NK-92 treated with Interleukin-12 subunit alpha and Interleukin-12 subunit beta, amount 100 ng/mL, for 24 hours (cell line): ENCODE results near the gene KANSL1.

Experiments
- DNase-seq: peaks from one replicate; lab custom pipeline; 2025; lab: John Stamatoyannopoulos, UW

KANSL1 gene

DNA sequence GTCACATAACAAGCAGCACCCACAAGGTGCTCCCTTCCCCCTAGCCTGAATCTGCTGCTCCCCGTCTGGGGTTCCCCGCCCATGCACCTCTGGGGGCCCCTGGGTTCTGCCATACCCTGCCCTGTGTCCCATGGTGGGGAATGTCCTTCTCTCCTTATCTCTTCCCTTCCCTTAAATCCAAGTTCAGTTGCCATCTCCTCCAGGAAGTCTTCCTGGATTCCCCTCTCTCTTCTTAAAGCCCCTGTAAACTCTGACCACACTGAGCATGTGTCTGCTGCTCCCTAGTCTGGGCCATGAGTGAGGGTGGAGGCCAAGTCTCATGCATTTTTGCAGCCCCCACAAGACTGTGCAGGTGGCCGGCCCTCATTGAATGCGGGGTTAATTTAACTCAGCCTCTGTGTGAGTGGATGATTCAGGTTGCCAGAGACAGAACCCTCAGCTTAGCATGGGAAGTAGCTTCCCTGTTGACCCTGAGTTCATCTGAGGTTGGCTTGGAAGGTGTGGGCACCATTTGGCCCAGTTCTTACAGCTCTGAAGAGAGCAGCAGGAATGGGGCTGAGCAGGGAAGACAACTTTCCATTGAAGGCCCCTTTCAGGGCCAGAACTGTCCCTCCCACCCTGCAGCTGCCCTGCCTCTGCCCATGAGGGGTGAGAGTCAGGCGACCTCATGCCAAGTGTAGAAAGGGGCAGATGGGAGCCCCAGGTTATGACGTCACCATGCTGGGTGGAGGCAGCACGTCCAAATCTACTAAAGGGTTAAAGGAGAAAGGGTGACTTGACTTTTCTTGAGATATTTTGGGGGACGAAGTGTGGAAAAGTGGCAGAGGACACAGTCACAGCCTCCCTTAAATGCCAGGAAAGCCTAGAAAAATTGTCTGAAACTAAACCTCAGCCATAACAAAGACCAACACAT lies 194.0 kb downstream of the KANSL1 start, which contains the start of gene STH:
STH (plus strand) TSS at position 264 of the 913 bp plus-strand sequence; CDS start at position 294, 30 bp downstream.
- no peak for DNase-seq

DNA sequence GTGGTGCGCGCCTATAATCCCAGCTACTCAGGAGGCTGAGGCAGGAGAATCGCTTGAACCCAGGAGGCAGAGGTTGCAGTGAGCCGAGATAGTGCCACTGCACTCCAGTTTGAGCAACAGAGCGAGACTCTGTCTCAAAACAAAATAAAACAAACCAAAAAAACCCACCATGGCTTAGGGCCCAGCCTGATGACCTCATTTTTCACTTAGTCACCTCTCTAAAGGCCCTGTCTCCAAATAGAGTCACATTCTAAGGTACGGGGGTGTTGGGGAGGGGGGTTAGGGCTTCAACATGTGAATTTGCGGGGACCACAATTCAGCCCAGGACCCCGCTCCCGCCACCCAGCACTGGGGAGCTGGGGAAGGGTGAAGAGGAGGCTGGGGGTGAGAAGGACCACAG lies 195.6 kb downstream of the KANSL1 start:
- no peak for DNase-seq

DNA sequence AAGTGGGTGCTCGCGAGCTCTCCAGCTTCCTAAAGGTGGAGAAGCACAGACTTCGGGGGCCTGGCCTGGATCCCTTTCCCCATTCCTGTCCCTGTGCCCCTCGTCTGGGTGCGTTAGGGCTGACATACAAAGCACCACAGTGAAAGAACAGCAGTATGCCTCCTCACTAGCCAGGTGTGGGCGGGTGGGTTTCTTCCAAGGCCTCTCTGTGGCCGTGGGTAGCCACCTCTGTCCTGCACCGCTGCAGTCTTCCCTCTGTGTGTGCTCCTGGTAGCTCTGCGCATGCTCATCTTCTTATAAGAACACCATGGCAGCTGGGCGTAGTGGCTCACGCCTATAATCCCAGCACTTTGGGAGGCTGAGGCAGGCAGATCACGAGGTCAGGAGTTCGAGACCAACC lies 196.1 kb downstream of the KANSL1 start:
- no peak for DNase-seq

DNA sequence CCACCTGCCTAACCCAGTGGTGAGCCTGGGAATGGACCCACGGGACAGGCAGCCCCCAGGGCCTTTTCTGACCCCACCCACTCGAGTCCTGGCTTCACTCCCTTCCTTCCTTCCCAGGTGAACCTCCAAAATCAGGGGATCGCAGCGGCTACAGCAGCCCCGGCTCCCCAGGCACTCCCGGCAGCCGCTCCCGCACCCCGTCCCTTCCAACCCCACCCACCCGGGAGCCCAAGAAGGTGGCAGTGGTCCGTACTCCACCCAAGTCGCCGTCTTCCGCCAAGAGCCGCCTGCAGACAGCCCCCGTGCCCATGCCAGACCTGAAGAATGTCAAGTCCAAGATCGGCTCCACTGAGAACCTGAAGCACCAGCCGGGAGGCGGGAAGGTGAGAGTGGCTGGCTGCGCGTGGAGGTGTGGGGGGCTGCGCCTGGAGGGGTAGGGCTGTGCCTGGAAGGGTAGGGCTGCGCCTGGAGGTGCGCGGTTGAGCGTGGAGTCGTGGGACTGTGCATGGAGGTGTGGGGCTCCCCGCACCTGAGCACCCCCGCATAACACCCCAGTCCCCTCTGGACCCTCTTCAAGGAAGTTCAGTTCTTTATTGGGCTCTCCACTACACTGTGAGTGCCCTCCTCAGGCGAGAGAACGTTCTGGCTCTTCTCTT lies 196.8 kb downstream of the KANSL1 start:
- no peak for DNase-seq

DNA sequence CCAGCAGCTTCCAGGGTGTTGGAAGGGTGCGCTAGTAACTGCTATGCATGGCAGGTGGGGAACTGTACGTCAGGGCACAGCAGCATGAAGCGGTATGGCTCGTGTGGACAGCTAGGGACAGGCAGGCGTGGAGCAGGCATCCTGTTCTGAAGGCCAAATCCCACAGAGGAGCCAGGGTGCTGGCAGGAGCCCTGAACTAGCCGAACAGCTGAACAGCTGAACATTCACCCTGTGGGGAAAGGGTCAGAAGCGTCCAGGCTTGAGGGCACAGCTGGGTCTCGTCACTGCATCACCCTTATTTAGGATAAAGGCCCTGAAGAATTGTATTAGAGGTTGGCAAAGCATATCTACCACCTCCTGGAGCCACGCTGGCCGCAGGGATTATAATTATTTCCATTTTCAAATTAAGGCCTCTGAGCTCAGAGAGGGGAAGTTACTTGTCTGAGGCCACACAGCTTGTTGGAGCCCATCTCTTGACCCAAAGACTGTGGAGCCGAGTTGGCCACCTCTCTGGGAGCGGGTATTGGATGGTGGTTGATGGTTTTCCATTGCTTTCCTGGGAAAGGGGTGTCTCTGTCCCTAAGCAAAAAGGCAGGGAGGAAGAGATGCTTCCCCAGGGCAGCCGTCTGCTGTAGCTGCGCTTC lies 197.5 kb downstream of the KANSL1 start:
- DNase-seq, result no peak

DNA sequence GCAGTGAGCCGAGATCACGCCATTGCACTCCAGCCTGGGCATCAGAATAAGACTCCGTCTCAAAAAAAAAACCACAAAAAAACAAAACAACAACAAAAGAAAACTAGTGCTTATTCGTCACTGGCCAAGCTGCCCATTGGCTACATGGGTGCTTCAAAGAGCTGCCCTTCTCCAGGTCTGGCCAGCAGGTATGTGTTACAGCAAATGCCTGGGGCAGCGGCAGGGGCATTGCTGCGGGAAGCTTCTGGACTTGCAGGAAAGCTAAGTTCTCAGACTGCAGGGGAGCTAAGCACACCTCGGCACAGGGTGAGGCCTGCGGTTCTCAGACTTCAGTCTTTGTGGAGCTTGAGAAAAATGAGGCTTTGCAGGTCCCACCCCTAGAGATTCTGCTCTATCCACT lies 198.2 kb downstream of the KANSL1 start:
- no peak for DNase-seq

DNA sequence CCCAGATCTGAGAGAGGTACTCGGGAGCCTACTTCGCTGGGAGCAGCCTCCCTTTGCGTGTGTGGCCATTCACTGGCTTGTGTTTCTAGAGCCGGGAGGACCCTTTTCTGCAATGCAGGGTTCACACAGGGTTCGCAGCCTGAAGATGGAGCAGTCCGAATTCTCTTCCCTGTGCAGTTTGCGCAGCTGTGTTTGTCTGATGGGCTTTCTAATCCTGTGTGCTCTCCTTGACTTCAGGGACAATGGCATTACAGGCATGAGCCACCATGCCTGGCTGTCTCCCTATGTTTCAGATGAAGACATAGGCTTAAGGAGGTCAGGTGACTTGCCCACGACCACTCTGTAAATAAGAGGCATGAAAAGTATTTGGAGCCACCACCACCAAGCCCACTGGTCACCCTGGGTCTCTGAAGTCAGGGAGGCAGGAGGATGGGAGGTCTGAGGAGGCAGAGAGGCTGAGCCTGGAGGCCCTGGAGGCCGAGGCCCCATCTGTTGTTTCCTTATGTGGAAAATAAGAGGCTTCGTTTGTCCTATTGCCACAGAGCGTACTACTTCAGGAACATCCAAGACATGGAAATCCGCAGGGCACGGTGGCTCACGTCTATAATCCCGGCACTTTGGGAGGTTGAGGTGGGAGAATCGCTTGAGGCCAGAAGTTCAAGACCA lies 199.1 kb downstream of the KANSL1 start:
- DNase-seq, result no peak

DNA sequence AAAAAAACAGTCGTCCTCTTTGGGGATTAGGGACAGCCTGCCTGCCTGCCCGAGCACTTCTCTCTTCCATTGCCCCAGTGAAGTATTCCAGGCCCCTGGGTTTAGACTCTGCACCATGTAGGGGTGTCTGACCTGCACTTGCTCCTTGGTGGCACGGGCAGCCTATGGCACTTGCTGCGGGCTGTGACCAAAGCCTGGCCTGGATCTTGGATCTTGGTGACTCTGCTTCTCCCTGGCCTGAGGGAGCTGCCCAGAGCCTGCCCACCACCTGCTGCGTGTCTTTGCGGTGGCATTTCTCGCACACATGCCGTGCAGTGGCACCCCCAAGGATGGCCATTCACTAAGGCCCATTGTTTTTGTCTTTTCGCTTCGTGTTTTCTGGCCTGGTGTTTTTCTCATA lies 200.3 kb downstream of the KANSL1 start:
- no peak for DNase-seq

DNA sequence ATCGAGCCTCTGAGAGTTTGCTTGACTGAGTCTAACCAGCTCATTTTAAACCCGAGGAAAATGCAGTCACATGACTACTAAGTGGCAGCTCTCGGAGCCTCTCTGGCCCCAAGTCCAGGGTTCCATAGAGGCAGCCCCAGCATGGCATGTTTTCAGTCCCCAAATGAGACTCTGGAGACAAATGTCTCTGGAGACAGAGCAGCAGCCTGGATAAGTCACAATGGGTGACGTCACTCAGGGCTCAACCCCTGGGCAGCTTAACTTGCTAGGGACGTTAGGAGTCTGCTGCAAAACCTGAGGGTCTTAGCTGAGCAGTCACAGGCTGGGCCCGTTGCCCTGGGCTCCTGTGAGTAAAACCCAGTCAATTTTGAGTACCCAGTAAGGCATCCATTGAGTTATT lies 201.1 kb downstream of the KANSL1 start:
- no peak for DNase-seq

DNA sequence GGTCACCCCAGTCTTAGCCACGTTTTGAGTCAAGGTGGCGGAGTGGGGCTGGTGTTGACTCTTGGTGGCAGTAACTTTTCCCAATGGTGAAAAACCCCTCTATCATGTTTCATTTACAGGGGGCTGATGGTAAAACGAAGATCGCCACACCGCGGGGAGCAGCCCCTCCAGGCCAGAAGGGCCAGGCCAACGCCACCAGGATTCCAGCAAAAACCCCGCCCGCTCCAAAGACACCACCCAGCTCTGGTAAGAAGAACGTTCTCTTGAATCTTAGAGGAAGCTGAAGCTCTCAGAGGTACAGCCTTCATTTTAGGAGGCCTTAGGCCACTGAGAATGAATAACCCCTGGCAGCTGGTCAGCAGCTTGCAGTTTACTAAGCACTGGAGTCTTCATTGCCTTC lies 201.9 kb downstream of the KANSL1 start:
- DNase-seq, result no peak

DNA sequence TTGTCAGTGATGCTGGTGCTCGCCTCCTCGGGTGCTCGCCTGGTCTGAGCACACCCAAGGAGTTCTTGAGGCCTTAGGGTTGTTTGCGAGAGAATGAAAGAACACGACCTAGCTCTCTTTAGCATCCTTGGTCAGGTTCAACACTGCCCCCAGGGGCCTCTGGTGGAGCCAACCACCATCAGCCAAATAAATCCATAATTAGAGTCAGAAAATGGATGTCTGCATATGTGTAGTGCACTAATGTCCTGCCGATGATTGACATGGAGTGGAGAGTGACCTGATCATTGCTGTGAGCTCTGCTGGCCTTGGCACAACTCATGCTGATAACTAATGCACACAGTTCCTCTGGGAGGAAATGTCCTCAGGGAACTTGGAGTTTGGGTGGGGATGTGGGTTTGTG lies 202.3 kb downstream of the KANSL1 start:
- no peak for DNase-seq

DNA sequence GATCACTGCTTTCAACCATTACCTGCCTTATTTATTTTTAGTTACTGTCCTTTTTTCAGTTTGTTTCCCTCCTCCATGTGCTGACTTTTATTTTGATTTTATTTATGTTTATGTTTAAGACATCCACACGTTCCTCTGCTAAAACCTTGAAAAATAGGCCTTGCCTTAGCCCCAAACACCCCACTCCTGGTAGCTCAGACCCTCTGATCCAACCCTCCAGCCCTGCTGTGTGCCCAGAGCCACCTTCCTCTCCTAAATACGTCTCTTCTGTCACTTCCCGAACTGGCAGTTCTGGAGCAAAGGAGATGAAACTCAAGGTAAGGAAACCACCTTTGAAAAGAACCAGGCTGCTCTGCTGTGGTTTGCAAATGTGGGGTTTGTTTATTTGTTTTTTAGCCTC lies 203.5 kb downstream of the KANSL1 start:
- DNase-seq, result no peak

DNA sequence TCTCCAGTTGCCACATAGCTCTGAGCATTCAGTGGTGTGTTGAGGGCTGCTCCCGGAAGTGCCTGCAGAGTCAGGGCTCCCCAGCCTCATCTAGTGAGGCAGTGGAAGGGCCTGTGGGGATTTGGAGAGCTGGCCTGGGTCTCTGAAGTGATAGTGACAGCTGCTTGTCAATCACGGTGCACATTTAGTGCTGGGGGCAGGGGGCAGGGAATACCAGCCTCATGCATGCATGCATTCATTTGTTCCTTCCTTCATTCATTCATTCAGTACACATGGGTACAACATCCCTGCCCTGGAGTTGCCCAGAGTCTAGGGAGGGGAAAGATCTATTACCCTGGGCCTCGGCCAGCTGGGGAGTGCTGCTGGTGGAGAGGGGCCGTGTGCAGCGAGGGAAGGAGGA lies 205.5 kb downstream of the KANSL1 start:
- DNase-seq, result no peak

DNA sequence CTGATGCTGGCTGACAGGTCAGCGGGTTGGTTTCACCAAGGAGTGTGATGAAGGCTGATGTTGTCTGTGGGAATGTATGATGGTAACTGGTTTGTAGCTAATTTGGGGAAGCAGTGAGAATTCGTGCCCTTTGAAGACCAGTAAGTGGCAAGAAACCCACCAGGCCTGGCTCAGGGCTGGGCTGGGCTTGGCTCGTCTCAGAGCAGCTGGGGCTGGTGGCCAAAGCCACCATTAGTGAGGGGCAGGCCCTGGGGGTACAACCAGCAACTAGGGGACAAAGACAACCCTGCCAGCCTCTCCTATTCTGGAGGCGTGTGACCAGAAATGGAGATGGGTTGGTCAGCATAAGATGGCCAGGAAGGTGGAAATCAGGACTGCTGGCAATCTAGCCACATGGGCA lies 207.2 kb downstream of the KANSL1 start:
- DNase-seq, result no peak

DNA sequence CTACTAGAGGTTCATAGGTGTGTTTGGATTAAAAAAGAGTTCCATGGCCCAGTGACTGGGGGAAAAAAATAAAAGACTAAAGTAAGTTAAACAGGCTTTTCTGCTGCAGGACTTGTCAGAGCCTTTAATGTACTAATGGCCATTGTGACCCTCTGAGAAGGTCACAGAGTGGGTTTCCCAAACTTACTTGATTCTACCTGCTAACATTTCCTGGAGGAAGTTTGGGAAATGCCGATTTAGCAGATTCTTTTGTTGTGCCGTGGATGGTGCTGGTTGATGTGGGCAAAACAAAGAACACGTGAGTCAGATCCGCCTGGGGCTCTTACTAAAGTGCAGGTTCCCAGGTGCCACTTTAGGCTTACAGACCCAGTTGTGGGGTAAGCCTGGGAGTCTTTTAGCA lies 207.8 kb downstream of the KANSL1 start:
- no peak for DNase-seq

DNA sequence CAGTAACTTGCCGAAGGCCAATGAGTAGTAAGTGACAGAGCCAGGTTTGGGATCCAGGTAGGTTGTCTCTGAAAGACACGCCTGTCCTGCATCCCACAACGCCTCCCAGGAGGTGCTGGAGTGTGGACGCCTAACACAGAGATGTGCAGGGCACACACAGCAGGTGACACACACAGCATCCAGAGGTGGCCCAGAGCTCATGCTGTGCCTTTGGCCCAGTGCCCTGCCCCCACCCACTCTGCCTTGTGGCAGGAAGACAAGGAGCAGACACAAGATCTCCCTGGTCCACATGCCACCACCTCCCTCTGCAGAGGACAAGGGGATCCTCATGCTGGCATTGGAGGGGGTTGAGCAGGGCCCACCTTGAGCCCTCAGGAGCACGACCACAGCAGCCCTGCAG lies 208.9 kb downstream of the KANSL1 start:
- DNase-seq, result no peak

DNA sequence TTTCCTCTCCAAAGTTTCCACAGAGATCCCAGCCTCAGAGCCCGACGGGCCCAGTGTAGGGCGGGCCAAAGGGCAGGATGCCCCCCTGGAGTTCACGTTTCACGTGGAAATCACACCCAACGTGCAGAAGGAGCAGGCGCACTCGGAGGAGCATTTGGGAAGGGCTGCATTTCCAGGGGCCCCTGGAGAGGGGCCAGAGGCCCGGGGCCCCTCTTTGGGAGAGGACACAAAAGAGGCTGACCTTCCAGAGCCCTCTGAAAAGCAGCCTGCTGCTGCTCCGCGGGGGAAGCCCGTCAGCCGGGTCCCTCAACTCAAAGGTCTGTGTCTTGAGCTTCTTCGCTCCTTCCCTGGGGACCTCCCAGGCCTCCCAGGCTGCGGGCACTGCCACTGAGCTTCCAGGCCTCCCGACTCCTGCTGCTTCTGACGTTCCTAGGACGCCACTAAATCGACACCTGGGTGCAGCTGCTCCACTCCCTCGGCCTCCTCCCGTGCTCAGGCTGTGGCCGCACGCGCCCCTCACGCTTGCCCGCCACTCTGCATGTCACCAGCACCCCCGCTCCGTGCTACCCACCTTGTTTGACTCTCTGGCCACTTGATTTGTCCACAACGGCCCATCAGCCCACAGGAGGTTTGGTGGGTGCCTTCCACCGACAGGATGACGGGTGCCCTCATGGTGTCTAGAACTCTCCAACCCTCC lies 209.5 kb downstream of the KANSL1 start:
- no peak for DNase-seq

DNA sequence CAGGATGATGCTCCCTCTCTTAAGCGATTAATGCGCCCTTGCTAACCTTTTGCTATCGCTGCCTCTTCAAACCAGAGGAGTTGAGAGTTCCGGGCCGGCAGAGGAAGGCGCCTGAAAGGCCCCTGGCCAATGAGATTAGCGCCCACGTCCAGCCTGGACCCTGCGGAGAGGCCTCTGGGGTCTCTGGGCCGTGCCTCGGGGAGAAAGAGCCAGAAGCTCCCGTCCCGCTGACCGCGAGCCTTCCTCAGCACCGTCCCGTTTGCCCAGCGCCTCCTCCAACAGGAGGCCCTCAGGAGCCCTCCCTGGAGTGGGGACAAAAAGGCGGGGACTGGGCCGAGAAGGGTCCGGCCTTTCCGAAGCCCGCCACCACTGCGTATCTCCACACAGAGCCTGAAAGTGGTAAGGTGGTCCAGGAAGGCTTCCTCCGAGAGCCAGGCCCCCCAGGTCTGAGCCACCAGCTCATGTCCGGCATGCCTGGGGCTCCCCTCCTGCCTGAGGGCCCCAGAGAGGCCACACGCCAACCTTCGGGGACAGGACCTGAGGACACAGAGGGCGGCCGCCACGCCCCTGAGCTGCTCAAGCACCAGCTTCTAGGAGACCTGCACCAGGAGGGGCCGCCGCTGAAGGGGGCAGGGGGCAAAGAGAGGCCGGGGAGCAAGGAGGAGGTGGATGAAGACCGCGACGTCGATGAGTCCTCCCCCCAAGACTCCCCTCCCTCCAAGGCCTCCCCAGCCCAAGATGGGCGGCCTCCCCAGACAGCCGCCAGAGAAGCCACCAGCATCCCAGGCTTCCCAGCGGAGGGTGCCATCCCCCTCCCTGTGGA lies 210.2 kb downstream of the KANSL1 start:
- DNase-seq, result no peak

DNA sequence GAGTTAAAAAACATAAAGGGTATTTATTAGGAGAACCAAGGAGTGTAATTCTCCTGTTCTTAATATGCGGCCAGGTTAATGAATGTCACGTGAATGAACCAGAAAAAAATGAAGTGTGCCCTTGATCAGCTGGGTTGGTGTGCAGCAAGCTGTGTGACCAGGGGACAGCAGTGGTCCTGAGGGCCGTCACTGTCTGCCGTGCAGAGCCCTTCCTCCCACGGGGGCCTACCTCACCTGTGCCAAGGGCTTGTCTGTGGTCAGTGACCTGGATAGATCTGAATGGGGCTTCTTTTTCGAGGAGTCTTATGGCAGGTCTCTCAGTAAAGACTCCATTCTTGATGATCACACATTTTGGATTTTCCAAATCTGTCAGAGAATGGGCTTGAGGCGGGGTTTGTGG lies 211.9 kb downstream of the KANSL1 start:
- no peak for DNase-seq

DNA sequence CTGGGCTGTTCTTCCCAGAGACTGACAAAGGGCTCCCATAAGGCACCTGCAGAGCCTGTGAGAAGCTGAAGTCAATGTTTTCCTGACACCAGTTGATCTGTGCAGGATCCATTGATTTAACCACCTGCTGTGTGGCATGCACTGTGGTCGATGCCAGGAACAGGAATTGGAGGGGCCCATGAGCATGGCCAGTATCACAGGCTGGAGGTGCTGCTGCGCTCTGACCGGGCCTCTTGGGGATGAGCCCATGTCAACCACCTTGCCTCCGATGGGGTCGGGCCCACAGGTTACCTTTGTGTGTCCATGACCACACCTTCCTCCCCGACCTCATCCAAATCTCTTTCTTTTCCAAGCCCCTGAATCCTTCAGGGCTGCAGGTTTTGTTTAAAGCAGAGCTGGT lies 212.4 kb downstream of the KANSL1 start:
- DNase-seq, result no peak
